ENCODE measurements around the gene CHRNA5.
A peak's percentile ranks its signal among the peaks of the same experiment; 100 is the strongest.

GRCh38 chr15:78620021-78620526, 54.8 kb downstream of the CHRNA5 start:
- no peak for TF ChIP-seq EZH2phosphoT487 (IDR thresholded peaks at IDR 0.05; ENCODE audit: insufficient read depth, low read depth)
- TF ChIP-seq EZH2 (IDR thresholded peaks at IDR 0.05; ENCODE audit: insufficient read depth, poor library complexity, severe bottlenecking) = peak; percentile 72
